ENCODE results near the gene SULT4A1.

The SULT4A1 gene

GRCh38 chr22:43859621-43860020 lies 2.7 kb downstream of the SULT4A1 start:
- DNase-seq = no peak

GRCh38 chr22:43859176-43859575 lies 3.1 kb downstream of the SULT4A1 start:
- DNase-seq = no peak

GRCh38 chr22:43858156-43858895 lies 4.0 kb downstream of the SULT4A1 start:
- no peak for DNase-seq

- no peak for DNase-seq
These were observed 4.9 kb downstream of the SULT4A1 start for GRCh38 chr22:43857367-43857766.

GRCh38 chr22:43855431-43855830 lies 6.9 kb downstream of the SULT4A1 start:
- DNase-seq = no peak

- no peak for DNase-seq
These were observed 7.5 kb downstream of the SULT4A1 start for GRCh38 chr22:43854786-43855271.

- DNase-seq = no peak
These were observed 8.1 kb downstream of the SULT4A1 start for GRCh38 chr22:43854121-43854785.

- peak; percentile 7 for DNase-seq
These were observed 8.9 kb downstream of the SULT4A1 start for GRCh38 chr22:43853328-43853931.

- DNase-seq = no peak
These were observed 9.6 kb downstream of the SULT4A1 start for GRCh38 chr22:43852573-43853327.

GRCh38 chr22:43851979-43852307 lies 10.4 kb downstream of the SULT4A1 start:
- no peak for DNase-seq

- DNase-seq = no peak
These were observed 11.0 kb downstream of the SULT4A1 start for GRCh38 chr22:43851058-43851978.

- no peak for DNase-seq
These were observed 11.8 kb downstream of the SULT4A1 start for GRCh38 chr22:43850529-43850928.

- DNase-seq = no peak
These were observed 12.6 kb downstream of the SULT4A1 start for GRCh38 chr22:43849731-43850130.

GRCh38 chr22:43848366-43849171 lies 13.7 kb downstream of the SULT4A1 start:
- DNase-seq = peak; percentile 43

GRCh38 chr22:43847376-43848289 lies 14.7 kb downstream of the SULT4A1 start:
- no peak for DNase-seq

- no peak for DNase-seq
These were observed 15.3 kb downstream of the SULT4A1 start for GRCh38 chr22:43846966-43847365.

GRCh38 chr22:43845981-43846380 lies 16.3 kb downstream of the SULT4A1 start:
- no peak for DNase-seq

- DNase-seq = no peak
These were observed 17.5 kb downstream of the SULT4A1 start for GRCh38 chr22:43844560-43845545.

Data from DMS53 (cell line).